GM21717 (cell line): Measurements from ENCODE around the gene FNBP1.
"Not testable (repeated sequence)": the region's sequence is repeated elsewhere in the genome, so short reads cannot be mapped to it uniquely, and the experiment has no call there.

ENCODE experiments used
- ATAC-seq: cut with Tn5 transposase; IDR thresholded peaks from one replicate; pipeline ENCODE4 v1.9.1; 2021; ENCODE audit warnings: mild to moderate bottlenecking, moderate library complexity; ENCODE audit not compliant: unreplicated experiment

The FNBP1 gene

DNA sequence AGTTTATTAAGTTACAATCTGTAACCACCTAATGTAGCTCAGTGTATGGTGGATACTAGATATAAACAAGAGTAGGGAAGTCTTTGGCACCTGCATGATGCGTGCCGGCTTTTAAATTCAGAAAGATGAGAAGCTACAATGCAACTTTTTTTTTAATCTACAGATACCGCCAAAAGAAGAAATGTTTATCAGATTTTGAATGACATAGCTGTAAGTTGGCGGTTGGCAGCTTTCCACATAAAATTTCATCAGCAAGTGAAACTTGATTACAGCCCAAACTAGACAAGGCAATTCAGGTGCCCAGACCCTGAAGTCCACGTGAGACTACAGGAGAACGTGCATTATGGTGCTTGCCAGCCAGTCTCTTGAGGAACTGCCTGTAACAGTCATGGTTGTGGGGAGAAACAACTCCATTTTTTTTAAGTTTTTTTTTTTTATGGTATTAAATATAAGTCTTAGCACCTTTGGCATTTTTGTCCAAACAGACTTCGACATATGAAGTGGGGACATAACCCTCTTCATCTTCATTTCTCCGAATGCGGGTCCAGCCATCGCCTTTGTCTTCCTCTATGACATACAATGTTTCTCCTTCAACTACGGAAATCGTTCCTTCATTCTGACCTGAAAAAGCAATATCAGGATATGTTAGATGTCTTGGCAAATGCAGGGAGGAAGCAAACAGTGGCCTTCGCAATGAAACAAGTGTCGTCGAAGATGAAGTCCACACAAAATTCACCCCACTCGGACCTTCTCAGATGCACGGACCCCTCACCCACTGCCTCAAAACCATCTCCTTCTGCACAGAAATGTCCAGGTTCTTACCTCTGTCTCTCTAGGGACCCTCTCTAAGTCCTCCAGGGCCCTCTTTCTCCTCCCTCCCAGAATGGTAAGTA, 147.4 kb downstream of the FNBP1 start:
- no peak for ATAC-seq

DNA sequence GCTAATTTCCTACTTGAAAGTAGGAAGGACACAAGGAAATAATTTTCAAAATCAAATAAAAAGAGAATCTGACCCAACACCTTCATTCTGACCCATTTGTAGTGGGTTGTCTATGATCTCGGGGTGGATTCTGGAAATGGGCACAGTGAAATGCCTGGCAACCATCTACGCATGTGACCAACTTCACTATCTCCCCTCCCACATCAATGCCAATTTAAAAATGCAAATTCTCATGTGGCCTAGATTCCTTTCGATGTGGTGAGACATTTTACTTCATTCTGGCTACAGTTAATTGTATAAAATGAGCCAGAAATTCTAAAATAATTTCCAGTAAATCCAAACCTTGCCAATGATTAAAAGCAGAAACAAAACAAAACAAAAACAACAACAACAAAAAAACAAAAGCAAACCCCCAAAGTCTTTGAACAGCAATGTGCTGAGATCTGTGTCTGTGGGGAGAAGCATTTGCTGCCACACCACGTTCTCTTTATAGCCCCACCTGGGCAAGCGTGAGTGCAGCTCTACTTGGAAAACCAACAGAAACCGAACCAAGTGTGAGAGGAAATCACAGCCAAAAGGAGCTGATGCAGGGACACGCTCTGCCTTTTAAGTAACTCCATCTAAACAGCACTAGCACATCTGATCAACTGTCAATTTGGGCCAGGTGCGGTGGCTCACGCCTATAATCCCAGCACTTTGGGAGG, 148.7 kb downstream of the FNBP1 start:
- no peak for ATAC-seq

DNA sequence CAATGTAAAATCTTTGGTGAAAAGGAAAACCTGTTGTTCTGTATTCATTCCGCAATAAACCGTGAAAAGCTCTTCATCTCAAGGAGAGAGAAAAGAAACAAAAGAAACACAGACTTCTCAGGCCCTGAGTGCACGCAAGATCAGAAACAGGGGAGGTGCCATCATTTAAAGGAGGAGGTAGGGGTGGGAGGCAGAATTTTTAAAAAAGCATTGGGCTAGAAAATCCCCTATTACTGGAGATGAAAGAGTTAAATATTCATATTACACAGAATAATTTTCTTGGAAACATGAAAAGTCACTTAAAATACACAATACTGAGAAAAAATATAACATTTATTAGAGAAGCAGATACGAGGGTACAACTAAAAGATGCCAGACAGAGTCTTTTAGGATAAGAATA, 151.4 kb downstream of the FNBP1 start:
- no peak for ATAC-seq

DNA sequence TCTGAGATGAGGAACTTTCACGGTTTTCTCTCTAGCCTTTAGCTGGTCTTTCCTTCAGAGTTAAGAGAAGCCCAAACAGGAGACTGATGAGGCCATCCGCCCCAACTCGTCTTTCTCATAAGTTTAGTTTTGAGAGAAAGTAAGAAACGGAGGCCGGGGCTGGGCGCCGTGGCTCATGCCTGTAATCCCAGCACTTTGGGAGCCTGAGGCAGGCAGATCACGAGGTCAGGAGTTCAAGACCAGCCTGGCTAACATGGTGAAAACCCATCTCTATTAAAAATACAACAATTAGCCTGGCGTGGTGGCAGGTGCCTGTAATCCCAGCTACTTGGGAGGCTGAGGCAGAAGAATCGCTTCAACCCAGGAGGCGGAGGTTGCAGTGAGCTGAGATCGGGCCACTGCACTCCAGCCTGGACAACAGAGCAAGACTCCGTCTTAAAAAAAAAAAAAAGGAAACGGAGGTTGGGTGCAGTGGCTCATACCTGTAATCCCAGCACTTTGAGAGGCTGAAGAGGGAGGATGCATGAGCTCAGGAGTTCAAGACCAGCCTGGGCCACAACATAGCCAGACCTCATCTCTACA, 152.2 kb downstream of the FNBP1 start:
- ATAC-seq: not testable (repeated sequence)

DNA sequence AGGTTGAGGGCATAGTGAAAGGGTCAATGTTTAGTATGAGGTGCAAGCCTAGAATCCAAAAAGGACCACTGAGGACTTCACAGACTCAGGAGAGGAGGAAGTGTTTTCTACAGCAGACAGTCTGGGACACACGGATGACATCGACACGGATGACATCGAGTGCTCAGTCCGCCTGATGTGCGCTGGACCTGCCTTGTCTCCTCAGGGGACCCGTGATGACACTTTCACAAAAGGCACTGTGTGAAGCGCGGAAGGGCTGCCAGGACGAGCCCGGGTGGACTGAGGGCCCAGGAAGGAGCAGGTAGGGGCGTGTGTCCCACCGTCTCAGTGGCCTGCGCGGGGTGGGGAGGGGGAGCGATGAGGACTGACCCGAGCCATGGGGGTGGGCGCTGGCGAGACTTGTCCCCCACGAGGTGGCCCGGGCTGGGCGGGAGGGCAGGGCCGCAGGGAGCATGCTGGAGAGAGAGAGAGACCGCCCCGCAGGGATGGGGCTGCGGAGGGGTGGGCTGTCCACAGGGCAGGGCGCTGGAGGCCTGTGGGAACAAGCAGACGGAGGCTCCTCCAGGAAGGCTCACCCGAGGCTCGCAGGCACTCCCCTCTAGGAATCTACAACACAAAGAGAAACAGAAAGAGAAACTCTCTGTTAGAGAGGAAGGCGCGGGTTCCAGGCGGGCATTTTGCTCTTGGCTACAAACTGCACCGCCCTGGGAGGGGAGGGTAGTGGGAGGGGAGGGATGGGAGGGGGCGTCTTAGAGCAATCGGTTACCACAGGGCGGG, 152.9 kb downstream of the FNBP1 start:
- ATAC-seq: no peak

DNA sequence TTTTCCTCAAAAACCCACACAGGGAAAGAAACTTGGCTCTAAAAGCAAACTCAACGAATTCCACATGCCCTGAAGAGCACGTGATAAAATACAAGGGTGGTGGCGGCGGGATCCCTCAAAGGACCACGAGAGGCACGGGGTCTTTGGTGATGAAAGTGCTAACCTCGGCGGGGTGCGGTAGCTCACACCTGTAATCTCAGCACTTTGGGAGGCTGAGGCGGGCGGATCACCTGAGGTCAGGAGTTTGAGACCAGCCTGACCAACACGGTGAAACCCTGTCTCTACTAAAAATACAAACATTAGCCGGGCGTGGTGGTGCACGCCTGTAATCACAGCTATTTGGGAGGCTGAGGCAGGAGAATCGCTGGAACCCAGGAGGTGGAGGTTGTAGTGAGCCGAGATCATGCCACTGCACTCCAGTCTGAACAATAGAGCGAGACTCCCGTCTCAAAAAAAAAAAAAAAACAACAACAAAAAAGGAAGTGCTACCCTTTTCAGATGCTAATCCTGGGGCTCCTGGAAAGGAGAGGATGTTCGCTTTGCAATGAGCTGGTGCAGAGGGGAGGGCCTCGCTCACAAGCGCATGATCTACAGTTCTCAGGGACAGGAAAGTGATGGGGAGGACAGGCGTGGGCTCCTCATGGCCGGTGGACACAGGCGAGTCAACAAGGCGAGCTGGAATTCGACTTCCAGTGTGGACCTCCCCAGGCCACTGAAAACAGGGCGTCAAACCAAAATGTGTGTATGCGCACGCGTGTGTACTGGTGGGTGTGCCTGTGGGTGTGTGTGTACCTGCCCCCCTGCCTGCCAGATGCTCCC, 153.7 kb downstream of the FNBP1 start:
- no peak for ATAC-seq

DNA sequence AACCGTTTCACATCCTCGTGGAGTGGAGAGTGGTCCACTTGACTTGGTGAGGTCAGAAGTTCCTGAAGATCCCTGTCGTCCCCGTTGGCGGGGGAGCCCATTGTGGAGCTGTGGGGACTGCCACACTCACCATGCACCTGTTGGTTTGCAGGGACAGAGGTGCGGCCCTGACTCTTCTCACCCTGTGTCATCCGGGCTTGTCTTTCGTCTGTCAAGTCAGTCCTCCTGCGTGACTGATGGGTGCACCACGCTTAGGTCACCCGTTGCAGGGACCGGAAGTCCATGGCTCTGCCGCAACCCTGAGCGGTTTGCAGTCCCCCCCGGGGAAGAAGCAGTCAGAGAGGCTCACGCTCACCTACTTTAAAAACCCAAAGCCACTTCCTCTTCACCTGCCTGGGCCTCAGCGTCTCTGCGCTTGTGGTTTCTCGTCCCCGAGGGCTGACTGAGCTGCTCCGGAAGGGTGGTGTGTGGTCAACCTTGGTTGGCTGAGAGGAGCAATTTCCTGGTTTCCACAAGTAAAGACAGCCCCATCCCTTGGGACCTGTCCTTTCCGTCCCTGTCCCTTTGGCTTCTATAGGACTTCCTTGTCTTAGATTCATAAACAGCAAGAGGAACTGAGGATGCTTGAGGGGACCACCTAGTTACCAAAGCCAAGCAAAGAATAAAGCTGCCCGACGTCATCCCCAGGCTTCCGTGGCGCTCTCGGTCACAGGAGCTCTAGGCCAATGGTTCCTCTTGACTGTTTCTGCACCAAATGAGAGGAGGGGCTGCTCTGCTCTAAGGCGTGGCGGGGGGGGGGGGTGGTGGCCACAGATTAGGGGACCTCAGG, 154.5 kb downstream of the FNBP1 start:
- peak; percentile 46 for ATAC-seq

DNA sequence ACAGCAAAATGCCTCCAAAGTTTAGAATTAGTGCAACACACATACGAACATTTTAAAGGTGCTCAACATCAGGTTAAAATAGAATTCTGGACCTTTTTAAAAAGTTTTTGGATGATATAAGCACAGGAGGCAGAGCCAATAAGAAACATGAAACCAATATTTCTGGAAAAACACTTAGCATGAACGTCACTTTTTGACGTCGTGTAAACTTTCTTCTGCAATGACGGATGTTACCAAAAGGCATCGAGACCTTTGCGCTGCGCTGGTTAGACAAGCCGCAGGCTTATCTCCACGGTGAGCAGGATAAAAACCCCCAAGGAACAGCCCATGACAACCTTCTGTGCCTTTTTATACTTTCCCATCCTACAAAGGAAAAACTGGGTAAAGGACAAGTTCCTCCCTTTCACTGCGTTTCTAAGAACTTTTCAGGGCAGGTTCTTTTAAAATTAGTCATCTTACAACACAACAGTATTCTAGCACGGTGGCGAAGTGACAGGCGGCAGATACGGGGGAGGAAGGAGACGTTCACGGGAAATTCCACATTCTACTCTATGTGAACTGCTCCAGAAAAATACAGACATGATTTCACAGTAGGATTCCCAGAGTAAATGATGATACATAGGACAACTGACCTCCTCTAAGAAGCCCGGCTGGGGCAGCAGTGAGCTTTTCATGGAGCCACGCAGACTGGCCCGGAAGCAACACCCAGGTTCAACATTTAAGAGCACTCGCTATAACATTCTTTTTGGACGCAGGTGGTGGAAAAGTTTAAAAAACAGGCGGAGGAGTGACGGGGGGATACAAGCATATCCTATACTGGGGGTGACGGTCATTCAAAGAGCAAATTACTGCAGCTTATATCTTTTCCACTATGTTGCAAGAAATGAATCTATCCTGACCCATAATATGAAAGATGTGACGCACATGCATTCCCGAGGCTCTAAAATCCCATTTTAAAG, 155.4 kb downstream of the FNBP1 start:
- no peak for ATAC-seq

DNA sequence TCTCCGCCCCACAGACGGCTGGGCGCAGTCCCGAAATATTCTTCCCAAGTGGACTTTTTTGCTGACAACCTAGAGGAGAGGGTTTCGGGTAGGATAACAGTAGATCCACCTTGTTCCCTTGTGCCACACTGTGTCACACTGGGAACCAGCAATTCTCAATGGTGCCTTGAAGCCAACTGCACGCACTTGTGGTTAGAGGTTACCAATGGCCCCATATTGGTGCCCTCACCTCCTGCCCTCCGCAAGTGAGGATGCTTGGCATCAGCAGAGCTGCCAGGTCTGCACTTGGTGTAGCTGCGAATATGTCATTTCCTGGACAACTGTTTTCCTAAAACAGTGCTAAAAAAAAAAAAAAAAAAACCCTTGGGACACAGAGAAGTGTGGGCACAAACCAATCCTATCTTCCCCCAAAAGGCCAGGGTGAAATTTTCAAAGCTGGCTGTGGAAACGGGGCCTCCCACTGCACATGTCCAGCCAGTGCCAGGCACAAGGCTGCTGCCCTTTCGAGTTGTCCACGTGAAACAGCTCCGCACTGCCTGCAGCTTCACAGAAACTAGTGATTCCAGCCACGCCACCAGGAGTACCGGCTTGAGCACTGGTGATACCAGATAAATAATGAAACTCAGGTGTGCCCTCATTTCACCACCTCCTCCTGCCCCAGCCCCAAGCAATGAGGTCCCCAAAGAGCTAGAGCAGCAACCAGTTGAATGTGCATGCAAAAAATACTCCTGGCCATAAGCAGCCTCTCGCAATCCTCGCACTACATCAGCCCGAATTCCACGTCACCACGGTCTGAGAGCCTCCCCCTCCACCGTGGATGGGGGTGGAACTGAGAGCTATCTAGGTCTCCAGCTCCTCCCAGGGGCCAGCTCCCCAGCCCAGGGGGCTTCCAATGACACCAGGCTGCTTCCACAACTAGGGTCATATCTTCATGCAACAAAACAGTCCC, 156.5 kb downstream of the FNBP1 start:
- no peak for ATAC-seq

DNA sequence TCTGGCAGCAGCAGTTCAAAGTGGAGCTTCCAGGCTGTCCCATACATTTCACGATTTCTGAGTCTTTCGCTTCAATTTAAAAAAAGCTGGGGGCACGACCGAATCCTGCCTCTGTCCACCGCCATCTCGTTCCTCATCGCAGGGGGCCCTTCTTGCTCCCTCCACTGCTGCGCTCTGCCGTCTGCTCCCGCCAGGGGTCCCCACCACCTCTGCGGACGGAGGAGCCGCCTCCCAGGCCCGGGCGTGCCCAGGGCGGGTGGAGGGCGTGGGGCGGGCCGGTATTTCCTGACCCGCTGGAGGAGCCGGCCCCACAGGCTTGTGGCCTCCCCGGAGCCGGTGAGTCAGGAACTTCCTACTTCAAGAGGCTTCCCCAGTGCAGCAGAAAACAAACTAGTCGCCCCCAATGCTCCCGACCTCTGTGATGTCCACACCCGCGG, 157.3 kb downstream of the FNBP1 start:
- peak; percentile 26 for ATAC-seq

DNA sequence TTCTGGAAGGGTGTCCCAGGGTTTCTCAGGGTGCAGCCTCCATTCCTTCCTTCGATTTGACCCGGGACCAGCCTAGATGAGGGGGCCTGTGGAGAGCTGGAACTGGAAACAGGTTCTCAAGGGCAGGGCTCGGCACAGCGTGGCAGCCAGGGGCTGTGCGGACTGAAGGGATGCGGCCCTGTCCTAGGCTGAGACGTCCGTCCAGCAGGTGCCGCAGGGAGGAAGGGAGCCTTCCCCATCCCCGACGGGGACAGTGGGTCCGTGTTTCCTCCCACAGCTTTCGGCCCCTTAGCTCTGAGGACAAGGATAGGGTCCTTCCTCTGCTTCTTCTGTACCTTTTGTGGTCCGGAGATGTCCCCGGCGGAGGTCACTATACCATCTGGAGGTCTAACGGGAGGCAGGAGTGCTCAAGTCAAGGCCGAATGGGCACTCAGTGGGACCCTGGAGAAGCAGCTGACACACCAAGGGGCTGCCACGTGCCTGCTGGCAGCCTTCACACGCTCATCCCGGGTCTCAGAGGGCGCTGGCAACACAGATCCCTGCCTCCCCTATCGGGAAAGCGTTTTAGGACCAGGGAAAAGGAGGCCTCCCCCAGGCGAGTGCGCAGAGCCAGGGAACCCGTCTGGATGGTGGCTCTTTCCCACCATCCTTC, 157.8 kb downstream of the FNBP1 start:
- ATAC-seq: no peak

DNA sequence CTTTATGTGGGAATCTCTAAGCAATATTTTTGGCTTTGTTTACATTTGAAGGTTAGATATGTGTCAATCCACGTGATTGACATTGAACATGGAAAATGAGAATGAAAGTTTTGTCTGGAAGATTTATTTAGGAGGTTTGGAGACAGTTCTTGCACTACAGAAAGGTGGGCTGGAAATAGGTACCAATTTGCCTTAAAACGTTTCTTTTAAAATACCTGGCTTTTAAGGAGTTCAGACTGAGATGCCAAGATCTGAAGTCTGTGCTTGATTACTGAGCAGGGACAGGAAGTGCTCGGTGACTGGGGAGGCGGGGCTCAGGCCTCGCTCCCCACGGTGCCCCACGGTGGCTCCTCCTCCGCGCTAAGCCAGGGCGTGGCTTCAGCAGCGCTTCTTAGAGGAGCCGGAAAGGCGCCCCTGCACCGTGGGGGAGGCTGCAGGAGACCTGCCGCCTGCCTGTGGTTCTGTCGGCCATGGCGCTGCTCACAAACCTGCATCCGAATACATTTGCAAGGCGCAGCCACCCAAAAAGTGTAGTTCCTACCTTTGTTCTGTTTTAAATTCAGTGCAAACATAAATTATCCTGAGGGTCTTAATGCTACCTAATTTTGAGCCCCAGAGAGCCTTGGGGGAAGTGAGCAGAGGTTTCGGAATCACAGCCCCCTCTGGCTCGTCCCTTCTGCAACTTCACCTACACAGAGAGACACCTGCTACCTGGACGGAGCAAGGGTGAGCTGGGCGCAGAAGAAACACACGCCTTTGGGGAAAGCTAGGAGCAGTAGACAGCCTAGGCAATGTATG, 158.6 kb downstream of the FNBP1 start:
- peak; percentile 37 for ATAC-seq

DNA sequence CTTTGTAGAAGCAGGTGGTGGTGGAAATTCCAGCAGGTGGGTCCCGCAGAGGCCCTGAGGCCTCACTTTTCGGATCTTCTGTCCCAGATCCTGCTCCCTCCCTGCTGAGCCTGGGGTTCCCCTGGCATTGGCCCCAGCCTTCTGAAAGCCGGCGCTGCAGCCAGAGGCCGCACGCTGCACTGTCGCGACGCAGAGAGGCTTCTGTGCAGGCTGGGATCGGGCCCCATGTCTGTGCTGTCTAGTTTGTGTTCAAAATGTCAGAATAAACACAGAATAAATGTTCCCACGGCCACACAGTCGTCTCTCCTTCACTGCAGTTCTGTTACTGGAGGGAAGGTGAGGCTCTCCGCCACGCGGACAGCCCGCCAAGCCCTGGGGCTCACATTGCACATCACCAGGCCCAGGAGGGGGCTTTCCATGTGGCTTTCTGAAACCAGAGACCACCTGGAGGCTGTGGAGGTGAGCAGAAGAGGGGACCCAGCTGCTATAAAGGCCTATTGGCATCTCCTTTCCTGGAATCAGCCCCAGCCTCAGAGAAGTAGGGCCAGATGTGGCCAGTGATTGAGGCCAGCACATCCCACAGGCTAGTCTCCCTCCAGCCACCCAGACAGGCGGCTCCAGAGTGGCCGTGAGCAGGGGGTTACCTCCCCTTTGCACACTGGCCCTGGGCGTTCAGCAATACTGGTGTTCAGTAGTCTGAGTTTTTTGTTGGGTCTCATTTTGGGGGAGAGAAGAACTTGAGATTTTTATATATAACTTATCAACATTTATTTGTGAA, 161.3 kb downstream of the FNBP1 start:
- no peak for ATAC-seq

DNA sequence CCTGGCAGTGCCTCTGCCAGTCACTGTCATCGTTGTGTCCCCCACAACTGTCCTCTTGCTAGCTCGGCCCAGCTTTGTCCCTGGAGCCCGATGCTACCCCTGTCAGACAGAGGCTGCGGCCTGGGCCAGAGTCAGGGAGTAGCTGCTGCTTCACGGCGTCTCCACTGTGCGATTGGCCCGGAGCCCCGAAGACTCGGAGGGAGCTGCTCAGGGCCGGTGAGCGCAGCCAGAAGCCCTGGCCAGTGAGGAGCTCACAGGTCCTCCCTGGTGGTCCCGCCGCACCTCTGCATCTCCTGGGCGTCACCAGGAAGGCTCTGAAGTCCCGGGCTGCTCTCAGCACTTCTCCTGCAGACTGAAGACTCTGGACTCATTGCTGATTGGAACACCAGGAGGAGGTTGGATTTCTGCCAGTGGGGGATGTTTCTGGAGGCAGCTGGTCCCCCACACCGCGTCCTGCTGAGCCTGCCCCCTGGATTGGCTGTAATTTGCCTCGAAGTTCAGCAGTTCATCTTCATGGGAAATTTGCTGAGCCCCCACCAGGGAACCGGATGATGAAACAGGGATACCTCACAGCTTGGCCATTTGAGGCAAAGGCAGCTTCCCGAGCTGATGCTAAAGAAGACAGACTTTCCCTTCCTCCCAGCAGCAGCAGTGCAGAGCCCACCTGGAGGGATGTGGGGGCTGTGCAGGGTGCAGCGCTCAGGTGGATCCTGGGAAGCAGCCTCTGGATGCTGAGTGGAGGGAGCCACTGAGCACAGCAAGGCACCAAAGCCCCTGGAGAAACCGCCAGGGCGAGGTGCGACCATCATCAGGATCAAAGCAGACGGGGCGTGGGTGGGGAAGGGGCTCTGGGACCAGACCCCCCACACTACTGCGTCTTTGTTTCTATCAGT, 162.1 kb downstream of the FNBP1 start:
- no peak for ATAC-seq
